Activated naive CD8-positive, alpha-beta T cell treated with anti-CD3 and anti-CD28 coated beads for 36 hours (primary cell): ENCODE measurements around the gene HOXA6. TPM values are rescaled to one million over a fixed set of nuclear protein-coding genes. Genes with fewer than 3 reads are reported as not detected.

Experiments
- DNase-seq: peaks from one replicate; pipeline ENCODE4 v3.0.0; 2021
- H3K27ac Mint-ChIP-seq: one replicate; pipeline ENCODE4 v1.8.0; 2022; ENCODE audit warnings: mild to moderate bottlenecking, moderate library complexity, mixed read lengths
- H3K27me3 Mint-ChIP-seq: one replicate; pipeline ENCODE4 v1.8.0; 2022; ENCODE audit warnings: mild to moderate bottlenecking, mixed read lengths
- H3K36me3 Mint-ChIP-seq: one replicate; pipeline ENCODE4 v1.8.0; 2021; ENCODE audit warnings: mild to moderate bottlenecking, mixed read lengths
- H3K4me1 Mint-ChIP-seq: one replicate; pipeline ENCODE4 v1.8.0; 2021; ENCODE audit warnings: mixed read lengths
- H3K4me3 Mint-ChIP-seq: one replicate; pipeline ENCODE4 v1.8.0; 2022; ENCODE audit warnings: mild to moderate bottlenecking, moderate library complexity, mixed read lengths
- H3K9me3 Mint-ChIP-seq: one replicate; pipeline ENCODE4 v1.8.0; 2022; ENCODE audit warnings: mixed read lengths
- total RNA-seq, 2 experiments: library from RNA; stranded (reverse); gene quantifications; one replicate each; pipeline ENCODE4 v1.2.3, GENCODE V29; 2021

Gene HOXA6
- total RNA-seq, 2 experiments from 2014 or later, result not detected

GRCh38 chr7:27154901-27155815, 7.6 kb upstream of the HOXA6 start:
- Mint-ChIP-seq H3K36me3 (peaks cover 2% of the 10 kb centered on the region), H3K4me3 (peak overlapping the region; percentile 41), H3K27ac (peak overlapping the region; percentile 76), H3K9me3 (no peaks in the 10 kb centered on the region), H3K27me3 (peaks cover 100% of the 10 kb centered on the region), H3K4me1 (peaks cover 50% of the 10 kb centered on the region)
- DNase-seq, result peak; percentile 50

- H3K36me3 Mint-ChIP-seq, result peaks cover 2% of the 10 kb centered on the region
- H3K27ac Mint-ChIP-seq, result no peak overlapping the region
- no peak overlapping the region for H3K4me3 Mint-ChIP-seq
- peaks cover 45% of the 10 kb centered on the region for H3K4me1 Mint-ChIP-seq
- DNase-seq, result no peak
- H3K27me3 Mint-ChIP-seq, result peaks cover 100% of the 10 kb centered on the region
- H3K9me3 Mint-ChIP-seq, result no peaks in the 10 kb centered on the region
Measured at GRCh38 chr7:27154369-27154768, 6.8 kb upstream of the HOXA6 start.

GRCh38 chr7:27153526-27153925, 6.0 kb upstream of the HOXA6 start:
- H3K27me3 Mint-ChIP-seq, result peaks cover 100% of the 10 kb centered on the region
- H3K4me3 Mint-ChIP-seq, result no peak overlapping the region
- H3K36me3 Mint-ChIP-seq, result peaks cover 2% of the 10 kb centered on the region
- peaks cover 43% of the 10 kb centered on the region for H3K4me1 Mint-ChIP-seq
- DNase-seq, result no peak
- H3K27ac Mint-ChIP-seq, result no peak overlapping the region
- H3K9me3 Mint-ChIP-seq, result no peaks in the 10 kb centered on the region

GRCh38 chr7:27152816-27153442, 5.4 kb upstream of the HOXA6 start:
- no peak for DNase-seq
- Mint-ChIP-seq H3K27ac (no peak overlapping the region), H3K27me3 (peaks cover 100% of the 10 kb centered on the region), H3K4me3 (no peak overlapping the region), H3K36me3 (peaks cover 2% of the 10 kb centered on the region), H3K9me3 (no peaks in the 10 kb centered on the region), H3K4me1 (peaks cover 44% of the 10 kb centered on the region)

GRCh38 chr7:27151931-27152815, 4.6 kb upstream of the HOXA6 start, which contains the start of gene HOXA3:
Gene HOXA3 (minus strand): TSS chr7:27152583. CDS start chr7:27110640, 41,943 bp downstream.
- peaks cover 40% of the 10 kb centered on the region for H3K4me1 Mint-ChIP-seq
- no peaks in the 10 kb centered on the region for H3K9me3 Mint-ChIP-seq
- no peak for DNase-seq
- H3K27ac Mint-ChIP-seq, result no peak within 1 kb of the TSS
- H3K36me3 Mint-ChIP-seq, result peaks cover 2% of the 10 kb centered on the region
- H3K27me3 Mint-ChIP-seq, result peaks cover 100% of the 10 kb centered on the region
- H3K4me3 Mint-ChIP-seq, result peak within 1 kb of the TSS; percentile 64

- DNase-seq, result no peak
- Mint-ChIP-seq H3K4me1 (peaks cover 36% of the 10 kb centered on the region), H3K27ac (no peak overlapping the region), H3K9me3 (no peaks in the 10 kb centered on the region), H3K36me3 (peaks cover 2% of the 10 kb centered on the region), H3K27me3 (peaks cover 100% of the 10 kb centered on the region), H3K4me3 (peak overlapping the region; percentile 64)
Measured at GRCh38 chr7:27151341-27151930, 3.9 kb upstream of the HOXA6 start.

GRCh38 chr7:27150568-27151340, 3.2 kb upstream of the HOXA6 start:
- H3K36me3 Mint-ChIP-seq, result peaks cover 2% of the 10 kb centered on the region
- peak overlapping the region; percentile 64 for H3K4me3 Mint-ChIP-seq
- peaks cover 34% of the 10 kb centered on the region for H3K4me1 Mint-ChIP-seq
- DNase-seq, result peak; percentile 79
- no peak overlapping the region for H3K27ac Mint-ChIP-seq
- peaks cover 100% of the 10 kb centered on the region for H3K27me3 Mint-ChIP-seq
- no peaks in the 10 kb centered on the region for H3K9me3 Mint-ChIP-seq

GRCh38 chr7:27149842-27150567, 2.4 kb upstream of the HOXA6 start:
- DNase-seq, result no peak
- Mint-ChIP-seq H3K9me3 (no peaks in the 10 kb centered on the region), H3K27ac (no peak overlapping the region), H3K4me1 (peaks cover 31% of the 10 kb centered on the region), H3K4me3 (peak overlapping the region; percentile 64), H3K36me3 (peaks cover 2% of the 10 kb centered on the region), H3K27me3 (peaks cover 98% of the 10 kb centered on the region)

- Mint-ChIP-seq H3K36me3 (no peaks in the 10 kb centered on the region), H3K4me1 (peaks cover 25% of the 10 kb centered on the region), H3K27me3 (peaks cover 95% of the 10 kb centered on the region), H3K27ac (no peak overlapping the region), H3K9me3 (no peaks in the 10 kb centered on the region), H3K4me3 (no peak overlapping the region)
- DNase-seq, result no peak
Measured at GRCh38 chr7:27148756-27149641, 1.4 kb upstream of the HOXA6 start.

GRCh38 chr7:27148031-27148755, 619 bp upstream of the HOXA6 start:
- Mint-ChIP-seq H3K9me3 (no peaks in the 10 kb centered on the region), H3K4me1 (peaks cover 25% of the 10 kb centered on the region), H3K27ac (no peak overlapping the region), H3K36me3 (no peaks in the 10 kb centered on the region), H3K27me3 (peaks cover 89% of the 10 kb centered on the region), H3K4me3 (peak overlapping the region; percentile 65)
- DNase-seq, result no peak

GRCh38 chr7:27146491-27147198, 929 bp downstream of the HOXA6 start:
- no peak for DNase-seq
- Mint-ChIP-seq H3K27me3 (peaks cover 82% of the 10 kb centered on the region), H3K27ac (no peak overlapping the region), H3K4me3 (no peak overlapping the region), H3K4me1 (peaks cover 20% of the 10 kb centered on the region), H3K36me3 (peaks cover 1% of the 10 kb centered on the region), H3K9me3 (no peaks in the 10 kb centered on the region)
